Heart right ventricle (tissue), 16 donors: Measurements from ENCODE around the gene SERPINB13. TPM values are rescaled to one million over a fixed set of nuclear protein-coding genes. Genes with fewer than 3 reads are reported as not detected.

Source experiments
- ATAC-seq, 8 donors: fragments of 200-7000 bp; cut with Tn5 transposase; one replicate each; pipeline ENCODE4 v1.9.1; 2020; ENCODE audit warnings: mild to moderate bottlenecking in 8 of 8, moderate library complexity in 8 of 8, moderate number of reproducible peaks in 1 of 8
- DNase-seq, 2 donors: peaks; one replicate each; pipeline ENCODE4 v3.0.0-alpha.2; 2020
- H3K27ac ChIP-seq, 10 donors: fragments of 200-600 bp; sonication (generic) in 2 of 10; one replicate each; pipeline versions ENCODE4 v1.5.0 to v1.8.0; 2020 to 2022; ENCODE audit warnings: mild to moderate bottlenecking in 3 of 10
- H3K27me3 ChIP-seq, 7 donors: fragments of 200-600 bp; one replicate each; pipeline ENCODE4 v1.8.0; 2021 to 2022; ENCODE audit warnings: mild to moderate bottlenecking in 2 of 7
- H3K36me3 ChIP-seq, 9 donors: fragments of 200-600 bp; sonication (generic) in 1 of 9; one replicate each; pipeline versions ENCODE4 v1.5.0 to v1.8.0; 2020 to 2022; ENCODE audit warnings: mild to moderate bottlenecking in 2 of 9
- H3K4me1 ChIP-seq, 9 donors: fragments of 200-600 bp; sonication (generic) in 1 of 9; one replicate each; pipeline versions ENCODE4 v1.5.0 to v1.8.0; 2020 to 2022; ENCODE audit warnings: mild to moderate bottlenecking in 4 of 9
- H3K4me3 ChIP-seq, 10 donors: fragments of 200-600 bp; sonication (generic) in 2 of 10; one replicate each; pipeline versions ENCODE4 v1.5.0 to v1.8.0; 2020 to 2022; ENCODE audit warnings: mild to moderate bottlenecking in 7 of 10, moderate library complexity in 2 of 10
- H3K9me3 ChIP-seq, 11 donors: fragments of 200-600 bp in 10 of 11; sonication (generic) in 2 of 11; one replicate each; pipeline versions ENCODE4 v1.5.0 to v1.8.0; 2013 to 2022; ENCODE audit warnings: mild to moderate bottlenecking in 2 of 11, control low read depth in 1 of 11, moderate library complexity in 1 of 11
- WGBS, 2 donors: extraction: QIAGEN DNeasy Blood & Tissue Kit; methylation state at CpG; one replicate each; pipeline ENCODE4 v1.1.7; 2013; ENCODE audit warnings: inconsistent platforms in 1 of 2; 5-methylcytosine and 5-hydroxymethylcytosine counted together
- intact Hi-C, 10 donors: fragments of 100-400 bp; cut with DNase I; formaldehyde crosslinking; loops; one replicate each; pipeline versions ENCODE4 v1.11.1 to v1.14.2; 2022
- polyA plus RNA-seq, 2 donors: library from polyadenylated mRNA; stranded (reverse); fragments of 200-250 nt; gene quantifications; one replicate each; pipeline ENCODE4 v1.2.3, GENCODE V29; 2013
- total RNA-seq, 10 donors: library from RNA; stranded (reverse); fragmentation: NEBNext Ultra II Directional in 3 of 10; extraction: Animal tissue kit (Norgen Biotek cat#: 25700) in 3 of 10; gene quantifications; one replicate each; pipeline versions ENCODE4 v1.2.1 to v1.2.4, GENCODE V29; 2021 to 2023
- TF ChIP-seq, protein P1 (sequence below), 9 donors: fragments of 200-600 bp; sonication (generic) in 2 of 9; IDR thresholded peaks; one replicate each; pipeline versions ENCODE4 v1.5.0 to v1.8.0; 2021 to 2022; ENCODE audit warnings: antibody characterized with exemption in 9 of 9, mild to moderate bottlenecking in 5 of 9, moderate library complexity in 1 of 9
- donor health status: Arrhythmogenic right ventricular cardiomyopathy.
- donor health status: ischemic (EF 13 %, LVEDD 7.1; RV severe dilation, severe dysfunction).
- donor health status: healthy with polysubstance abuse.
- donor health status: DM: no; HTN: yes; CAD: no.
- donor health status: DM: no; HTN: no; CAD: no.
- donor health status: ischemic (EF 25% LVEDD 6.9; RV normal size, moderate dysfunction).
- donor health status: ischemic (EF 25% LVEDD 5.7; RV mildly dilated, moderate dysfunction).
- donor health status: healthy.
- donor health status: DM: yes; HTN: yes; CAD: no.
- donor health status: Ischemic cardiomyopathy.
- donor health status: ischemic (EF 35%, LVEDD 5.7; RV mildly dilated, moderate dysfunction).
- donor health status: nonischemic (EF 11% LVEDD 7.7; RV severe dilation, severe dysfunction).
- donor health status: DM: yes; HTN: yes; CAD: no.
- donor health status: PGD.
- donor health status: ischemic (EF 29% LVEDD 5.4; RV normal size, mild dysfunction).
- donor health status: nonischemic (EF 23%, LVEDD 6.1; RV moderate dilation, normal function).

Gene SERPINB13
- total and polyA plus RNA-seq, 12 donors: 0.04 TPM; not detected in 11

- intact Hi-C loops: no loop called here
- Histone ChIP-seq H3K4me3 (no peak overlapping the region), H3K4me1 (no peaks in the 10 kb centered on the region), H3K36me3 (no peaks in the 10 kb centered on the region), H3K27me3 (no peaks in the 10 kb centered on the region), H3K27ac (no peak overlapping the region), H3K9me3 (no peaks in the 10 kb centered on the region)
- TF ChIP-seq, protein P1, sequence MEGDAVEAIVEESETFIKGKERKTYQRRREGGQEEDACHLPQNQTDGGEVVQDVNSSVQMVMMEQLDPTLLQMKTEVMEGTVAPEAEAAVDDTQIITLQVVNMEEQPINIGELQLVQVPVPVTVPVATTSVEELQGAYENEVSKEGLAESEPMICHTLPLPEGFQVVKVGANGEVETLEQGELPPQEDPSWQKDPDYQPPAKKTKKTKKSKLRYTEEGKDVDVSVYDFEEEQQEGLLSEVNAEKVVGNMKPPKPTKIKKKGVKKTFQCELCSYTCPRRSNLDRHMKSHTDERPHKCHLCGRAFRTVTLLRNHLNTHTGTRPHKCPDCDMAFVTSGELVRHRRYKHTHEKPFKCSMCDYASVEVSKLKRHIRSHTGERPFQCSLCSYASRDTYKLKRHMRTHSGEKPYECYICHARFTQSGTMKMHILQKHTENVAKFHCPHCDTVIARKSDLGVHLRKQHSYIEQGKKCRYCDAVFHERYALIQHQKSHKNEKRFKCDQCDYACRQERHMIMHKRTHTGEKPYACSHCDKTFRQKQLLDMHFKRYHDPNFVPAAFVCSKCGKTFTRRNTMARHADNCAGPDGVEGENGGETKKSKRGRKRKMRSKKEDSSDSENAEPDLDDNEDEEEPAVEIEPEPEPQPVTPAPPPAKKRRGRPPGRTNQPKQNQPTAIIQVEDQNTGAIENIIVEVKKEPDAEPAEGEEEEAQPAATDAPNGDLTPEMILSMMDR (IDR thresholded peaks at IDR 0.05): no peak
- ATAC-seq: no peak
- no peak for DNase-seq
- WGBS, 2 donors: 80 to 83% methylated on average over 3 of the region's 3 CpGs
Measured at GRCh38 chr18:63545000-63545399, 42.1 kb upstream of the SERPINB13 start.

GRCh38 chr18:63550068-63550467, 37.1 kb upstream of the SERPINB13 start:
- Histone ChIP-seq H3K9me3 (no peaks in the 10 kb centered on the region), H3K27ac (no peak overlapping the region), H3K27me3 (no peaks in the 10 kb centered on the region), H3K36me3 (no peaks in the 10 kb centered on the region), H3K4me1 (peaks cover 0 to 15% (median 11%) of the 10 kb centered on the region in 9 donors), H3K4me3 (no peak overlapping the region)
- DNase-seq: no peak
- no peak for ATAC-seq
- WGBS, 2 donors: 65 to 71% methylated on average over 1 of the region's 1 CpG
- intact Hi-C loops: no loop called here
- TF ChIP-seq, protein P1 (IDR thresholded peaks at IDR 0.05): no peak

DNA sequence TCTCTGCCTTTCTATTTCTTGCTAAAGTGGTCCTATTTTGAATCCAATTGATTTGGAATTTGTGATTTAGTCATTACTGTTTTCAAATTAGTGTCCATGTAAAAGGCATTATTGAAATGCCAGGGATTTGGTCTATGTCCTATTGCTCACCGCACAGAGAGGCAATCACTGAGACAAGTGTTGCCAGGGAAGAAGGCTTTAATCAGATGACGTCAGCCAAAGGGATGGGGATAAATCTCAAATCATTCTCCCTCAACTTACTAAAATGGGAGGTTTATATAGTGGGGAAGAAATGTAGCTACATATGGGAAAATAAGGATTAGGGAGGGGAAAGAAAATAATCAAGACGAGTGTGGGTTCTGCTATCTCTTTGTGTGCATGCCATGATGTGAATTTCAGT, 35.4 kb upstream of the SERPINB13 start:
- Histone ChIP-seq H3K27me3 (no peaks in the 10 kb centered on the region), H3K4me3 (no peak overlapping the region), H3K9me3 (no peaks in the 10 kb centered on the region), H3K27ac (no peak overlapping the region), H3K36me3 (no peaks in the 10 kb centered on the region), H3K4me1 (peaks cover 0 to 15% (median 11%) of the 10 kb centered on the region in 9 donors)
- ATAC-seq (no peak), DNase-seq (no peak)
- WGBS, 2 donors: 85 to 89% methylated on average over 3 of the region's 3 CpGs
- intact Hi-C loops: no loop called here
- TF ChIP-seq, protein P1 (IDR thresholded peaks at IDR 0.05): no peak

DNA sequence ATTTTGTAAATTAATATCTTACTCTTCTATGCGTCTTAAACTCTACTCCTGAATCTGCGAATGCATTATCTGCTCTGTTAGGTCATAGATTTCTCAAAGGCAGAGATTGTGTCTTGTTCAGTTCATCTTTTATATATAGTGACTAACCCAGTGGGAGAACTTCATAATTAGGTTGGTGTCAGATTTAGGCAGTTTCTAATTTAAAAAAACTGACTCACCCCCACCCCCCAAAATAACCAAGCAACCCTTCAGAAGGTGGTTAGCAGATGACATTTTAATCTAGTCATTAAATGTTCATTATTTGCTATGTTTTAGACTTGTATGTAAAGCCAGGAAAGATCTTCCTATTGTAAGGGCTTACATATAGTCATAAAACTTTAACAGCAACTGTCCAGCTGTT, 34.6 kb upstream of the SERPINB13 start:
- H3K27me3 ChIP-seq: no peaks in the 10 kb centered on the region
- H3K36me3 ChIP-seq: no peaks in the 10 kb centered on the region
- peak overlapping the region in 1 of 10 donors; percentile 39 for H3K27ac ChIP-seq
- ATAC-seq: no peak
- no peak overlapping the region for H3K4me3 ChIP-seq
- intact Hi-C loops: no loop called here
- DNase-seq: no peak
- H3K4me1 ChIP-seq: peaks cover 0 to 15% (median 11%) of the 10 kb centered on the region in 9 donors
- TF ChIP-seq, protein P1 (IDR thresholded peaks at IDR 0.05): no peak
- WGBS, 2 donors: 86 to 88% methylated on average over 2 of the region's 2 CpGs
- no peaks in the 10 kb centered on the region for H3K9me3 ChIP-seq
